ENCODE results near the gene TOR1AIP2. TPM values are rescaled to one million over a fixed set of nuclear protein-coding genes. Genes with fewer than 3 reads are reported as not detected.

The TOR1AIP2 gene
- total RNA-seq, 1 experiment from 2014 or later = 73.9 TPM

- H3K4ac ChIP-seq (ENCODE audit: low read depth, low read length) = no peak overlapping the region
- no peaks in the 10 kb centered on the region for H3K27me3 ChIP-seq (ENCODE audit: insufficient read depth, low read length)
- H2BK5ac ChIP-seq (ENCODE audit: insufficient read length, low read length) = no peak overlapping the region
- no peak overlapping the region for H2AFZ ChIP-seq (ENCODE audit: low read length)
- H3K9me3 ChIP-seq (ENCODE audit: control insufficient read depth, low read depth, low read length) = no peaks in the 10 kb centered on the region
- H2AK5ac ChIP-seq (ENCODE audit: insufficient read length, low read length) = no peak overlapping the region
- Mint-ChIP-seq H3K4me1 (peaks cover 12 to 13% of the 10 kb centered on the region in 2 experiments), H3K27ac (no peak overlapping the region; a peak in 1 of 7 replicates), H3K9me3 (no peaks in the 10 kb centered on the region), H3K36me3 (ENCODE audit: insufficient read depth in 1 of 3, low read depth in 3 of 3) (peaks cover 10 to 42% (median 36%) of the 10 kb centered on the region in 3 experiments; a peak in 6 of 7 replicates), H3K27me3 (ENCODE audit: low read depth) (no peaks in the 10 kb centered on the region), H3K4me3 (no peak overlapping the region)
- H4K20me1 ChIP-seq (ENCODE audit: control insufficient read depth, insufficient read depth, insufficient read length) = no peaks in the 10 kb centered on the region
- no peak overlapping the region for H3K23ac ChIP-seq (ENCODE audit: insufficient read length, low read depth, low read length)
- H2BK15ac ChIP-seq (ENCODE audit: low read depth, low read length) = no peak overlapping the region
- no peak overlapping the region for H4K91ac ChIP-seq (ENCODE audit: insufficient read length, low read depth, low read length)
- H3T11ph ChIP-seq (ENCODE audit: low read length) = no peak overlapping the region
- no peak overlapping the region for H4K5ac ChIP-seq (ENCODE audit: insufficient read length, low read depth, low read length)
- peaks cover 4% of the 10 kb centered on the region for H3K79me1 ChIP-seq (ENCODE audit: insufficient read depth, low read depth, low read length, poor library complexity, severe bottlenecking)
- H3K14ac ChIP-seq (ENCODE audit: insufficient read depth, low read length) = no peak overlapping the region
- WGBS (ENCODE audit: extremely low coverage, insufficient read length, low lambda C conversion rate) = no CpG with 5 or more reads among the region's 2 CpGs
- DNase-seq = no peak
- no peak overlapping the region for H3K4me2 ChIP-seq (ENCODE audit: insufficient read depth, insufficient read length, low read length)
- no peaks in the 10 kb centered on the region for H3K4me1 ChIP-seq (ENCODE audit: insufficient read depth, low read length)
- peaks cover 12% of the 10 kb centered on the region; the same call in 1 of the 2 replicates for H3K79me2 ChIP-seq (ENCODE audit: insufficient read depth, low read length)
- H2BK12ac ChIP-seq (ENCODE audit: insufficient read length, low read depth, low read length) = no peak overlapping the region
- no peak overlapping the region for H3K18ac ChIP-seq (ENCODE audit: insufficient read length, low read depth, low read length)
- H3K9ac ChIP-seq (ENCODE audit: extremely low read depth, insufficient read length, low read length) = no peak overlapping the region
- no peak overlapping the region for H4K8ac ChIP-seq (replicated peaks; ENCODE audit: insufficient read length, low read depth, low read length)
- H2BK120ac ChIP-seq (ENCODE audit: low read depth, low read length, poor library complexity, severe bottlenecking) = no peak overlapping the region
- no peak for TF ChIP-seq CTCF (conservative IDR thresholded peaks at IDR 0.05)
- peaks cover 9% of the 10 kb centered on the region for H3K23me2 ChIP-seq (ENCODE audit: insufficient read length, low read depth, low read length, poor library complexity, severe bottlenecking)
- no peak overlapping the region for H3K56ac ChIP-seq (ENCODE audit: insufficient read length, low read depth, low read length)
- H2BK20ac ChIP-seq (ENCODE audit: low read depth, low read length, poor library complexity, severe bottlenecking) = no peak overlapping the region
- no peak overlapping the region for H3K27ac ChIP-seq (ENCODE audit: insufficient read length, low read depth, low read length)
These were observed 4.2 kb downstream of the TOR1AIP2 start for GRCh38 chr1:179873438-179873851.

All from H9 (cell line).